Left kidney (tissue), 8 donors: Measurements from ENCODE around the gene HTRA1. TPM values are rescaled to one million over a fixed set of nuclear protein-coding genes. Genes with fewer than 3 reads are reported as not detected.

Experiments
- DNase-seq: peaks from one replicate; pipeline ENCODE4 v3.0.0-alpha.2; 2013
- long read RNA-seq, 8 donors: transcript quantifications; one replicate each; lab custom pipeline, GENCODE V29; 2026
- polyA plus RNA-seq: library from polyadenylated mRNA; unstranded; fragments of 120-200 nt; gene quantifications from one replicate; pipeline ENCODE4 v1.2.1, GENCODE V29; 2013; ENCODE audit not compliant: insufficient read length

Gene HTRA1
- 158 TPM for polyA plus RNA-seq
- long read RNA-seq, donor 1, transcript HTRA1-202 (6 exons, 1,214 nt): minor isoform, 6 of 99 reads
- long read RNA-seq, donor 1, transcript HTRA1-201 (9 exons, 2,120 nt): major isoform, 81 of 99 reads
- long read RNA-seq, donor 1, partial matches to known transcripts: 12 of 99 reads
- long read RNA-seq, donor 1, other reads (novel, unspliced or antisense): 0 of 99 reads
- long read RNA-seq, donor 2, transcript HTRA1-202 (6 exons, 1,214 nt): minor isoform, 5 of 63 reads
- long read RNA-seq, donor 2, transcript HTRA1-201 (9 exons, 2,120 nt): major isoform, 58 of 63 reads
- long read RNA-seq, donor 2, partial matches to known transcripts: 0 of 63 reads
- long read RNA-seq, donor 2, other reads (novel, unspliced or antisense): 0 of 63 reads
- long read RNA-seq, donor 3, transcript HTRA1-202 (6 exons, 1,214 nt): minor isoform, 6 of 35 reads
- long read RNA-seq, donor 3, transcript HTRA1-201 (9 exons, 2,120 nt): major isoform, 29 of 35 reads
- long read RNA-seq, donor 3, partial matches to known transcripts: 0 of 35 reads
- long read RNA-seq, donor 3, other reads (novel, unspliced or antisense): 0 of 35 reads
- long read RNA-seq, donor 4, partial matches to known transcripts: 8 of 9 reads
- long read RNA-seq, donor 4, other reads (novel, unspliced or antisense): 0 of 9 reads
- long read RNA-seq, donor 5, transcript HTRA1-202 (6 exons, 1,214 nt): minor isoform, 8 of 114 reads
- long read RNA-seq, donor 5, transcript HTRA1-201 (9 exons, 2,120 nt): major isoform, 106 of 114 reads
- long read RNA-seq, donor 5, partial matches to known transcripts: 0 of 114 reads
- long read RNA-seq, donor 5, other reads (novel, unspliced or antisense): 0 of 114 reads
- long read RNA-seq, donor 6, transcript HTRA1-202 (6 exons, 1,214 nt): minor isoform, 6 of 59 reads
- long read RNA-seq, donor 6, transcript HTRA1-201 (9 exons, 2,120 nt): major isoform, 53 of 59 reads
- long read RNA-seq, donor 6, partial matches to known transcripts: 0 of 59 reads
- long read RNA-seq, donor 6, other reads (novel, unspliced or antisense): 0 of 59 reads
- long read RNA-seq, donor 7, transcript HTRA1-201 (9 exons, 2,120 nt): major isoform, 81 of 136 reads
- long read RNA-seq, donor 7, transcript HTRA1-202 (6 exons, 1,214 nt): minor isoform, 8 of 136 reads
- long read RNA-seq, donor 7, partial matches to known transcripts: 47 of 136 reads
- long read RNA-seq, donor 7, other reads (novel, unspliced or antisense): 0 of 136 reads
- long read RNA-seq, donor 8, transcript HTRA1-201 (9 exons, 2,120 nt): major isoform, 28 of 42 reads
- long read RNA-seq, donor 8, partial matches to known transcripts: 12 of 42 reads
- long read RNA-seq, donor 8, other reads (novel, unspliced or antisense): 0 of 42 reads

DNA sequence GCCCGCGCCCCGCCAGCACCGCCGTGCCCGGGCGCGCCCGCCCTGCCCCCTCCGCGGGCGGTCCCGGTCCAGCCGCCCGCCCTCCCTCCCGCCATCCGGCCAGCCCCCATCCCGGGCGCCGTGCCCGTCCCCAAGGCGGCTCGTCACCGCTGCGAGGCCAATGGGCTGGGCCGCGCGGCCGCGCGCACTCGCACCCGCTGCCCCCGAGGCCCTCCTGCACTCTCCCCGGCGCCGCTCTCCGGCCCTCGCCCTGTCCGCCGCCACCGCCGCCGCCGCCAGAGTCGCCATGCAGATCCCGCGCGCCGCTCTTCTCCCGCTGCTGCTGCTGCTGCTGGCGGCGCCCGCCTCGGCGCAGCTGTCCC is at the start of gene HTRA1:
TSS of gene HTRA1 (plus strand) at position 187 of the 362 bp plus-strand sequence. CDS start at position 287, 100 bp downstream.
- DNase-seq: no peak

DNA sequence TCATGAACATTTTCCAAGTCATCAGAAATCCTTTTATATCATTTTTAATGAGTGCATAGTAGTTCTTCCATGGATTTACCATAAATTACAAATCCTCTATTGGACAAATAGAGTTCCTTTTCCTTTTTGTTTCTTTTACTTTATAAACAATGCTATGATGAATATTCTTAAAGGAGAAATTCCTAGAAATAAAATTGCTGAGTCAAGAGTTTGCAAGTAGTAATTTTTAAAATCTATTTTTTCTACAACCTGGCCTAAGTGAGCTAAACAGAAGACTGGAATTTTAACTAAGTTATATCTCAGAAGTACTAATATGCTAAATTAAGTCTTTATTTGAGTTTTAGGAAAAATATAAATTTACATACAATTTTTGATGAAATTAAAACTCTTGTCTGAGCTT is 48.0 kb upstream of the HTRA1 start:
- DNase-seq: no peak

GRCh38 chr10:122417667-122418066 is 43.7 kb upstream of the HTRA1 start:
- no peak for DNase-seq

- DNase-seq: no peak
Observed at GRCh38 chr10:122419016-122419415, 42.3 kb upstream of the HTRA1 start.

- no peak for DNase-seq
Observed at GRCh38 chr10:122419876-122420623, 41.3 kb upstream of the HTRA1 start.

DNA sequence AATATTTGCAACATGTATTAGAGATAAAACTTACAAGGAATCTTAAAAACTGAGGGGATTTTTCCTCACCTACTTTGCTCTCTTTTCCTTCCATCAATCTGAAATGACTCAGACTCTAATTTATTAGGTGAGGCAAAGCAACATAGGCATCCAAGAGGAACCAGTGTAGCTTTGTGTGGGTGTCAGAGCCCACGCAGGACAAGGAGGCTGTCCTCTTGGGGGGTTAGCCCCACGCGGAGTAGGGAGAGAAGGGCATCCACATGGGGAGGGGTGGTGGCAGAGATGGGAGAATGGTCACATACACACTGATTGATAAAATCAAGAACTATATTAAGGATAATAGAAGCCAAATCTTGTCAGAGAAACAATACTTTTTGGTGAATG is 40.7 kb upstream of the HTRA1 start:
- no peak for DNase-seq

DNA sequence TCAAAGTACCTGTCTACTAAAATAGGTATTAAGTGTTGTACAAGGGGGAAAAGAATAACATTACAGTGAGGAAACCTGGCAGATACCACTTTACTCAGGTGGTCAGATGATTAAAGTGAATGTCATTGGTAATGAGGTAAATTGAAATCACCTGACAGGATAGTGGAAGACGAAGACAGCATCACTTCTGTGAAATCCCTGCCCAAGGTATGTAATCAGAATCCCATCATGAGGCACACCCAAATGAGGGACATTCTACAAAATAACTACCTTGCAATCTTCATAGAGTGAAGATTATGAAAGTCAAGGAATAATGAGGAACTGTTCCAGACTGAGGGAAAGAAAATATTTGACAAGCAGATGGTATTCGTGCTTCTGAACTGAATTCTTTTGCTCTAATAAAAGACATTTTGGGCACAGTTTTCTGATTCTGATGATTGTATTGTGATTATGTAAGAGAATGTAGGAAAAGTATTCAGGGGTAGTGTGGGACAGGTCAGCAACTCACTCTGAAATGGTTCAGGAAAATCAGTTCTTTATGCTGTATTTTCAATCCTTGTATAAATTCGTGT is 40.2 kb upstream of the HTRA1 start:
- DNase-seq: no peak

- no peak for DNase-seq
Observed at GRCh38 chr10:122421742-122422141, 39.6 kb upstream of the HTRA1 start.

DNA sequence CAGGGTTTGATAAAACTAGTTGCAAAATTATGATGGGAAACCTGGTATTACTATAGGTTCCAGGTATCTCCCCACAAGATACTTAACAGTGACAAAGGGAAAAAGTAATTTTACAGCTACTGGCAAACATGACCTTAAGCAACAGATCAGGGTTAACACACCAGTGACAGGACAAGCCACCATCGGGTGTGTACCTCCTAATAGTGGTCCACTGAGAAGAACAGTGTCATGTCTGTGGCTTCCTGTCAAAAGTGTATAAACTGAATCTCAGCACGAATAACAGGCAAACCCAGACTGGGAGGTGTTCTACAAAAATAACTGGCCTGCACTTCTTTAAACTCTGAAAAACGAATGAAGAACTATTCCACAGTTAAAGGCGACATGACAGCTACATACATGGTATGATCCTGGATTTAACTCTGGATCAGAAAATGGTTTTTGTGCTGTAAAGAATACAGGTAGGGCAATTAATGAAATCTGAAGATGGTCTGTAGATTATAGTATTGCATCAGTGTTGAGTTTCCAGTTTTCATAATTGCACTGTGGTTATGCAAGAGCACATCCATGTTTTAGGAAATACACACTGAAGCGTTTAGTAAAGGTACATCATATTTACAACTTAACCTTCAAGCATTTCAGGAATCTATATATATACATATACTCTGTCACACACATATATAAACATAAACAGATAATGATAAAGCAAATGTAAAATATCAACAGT is 38.9 kb upstream of the HTRA1 start:
- no peak for DNase-seq

DNA sequence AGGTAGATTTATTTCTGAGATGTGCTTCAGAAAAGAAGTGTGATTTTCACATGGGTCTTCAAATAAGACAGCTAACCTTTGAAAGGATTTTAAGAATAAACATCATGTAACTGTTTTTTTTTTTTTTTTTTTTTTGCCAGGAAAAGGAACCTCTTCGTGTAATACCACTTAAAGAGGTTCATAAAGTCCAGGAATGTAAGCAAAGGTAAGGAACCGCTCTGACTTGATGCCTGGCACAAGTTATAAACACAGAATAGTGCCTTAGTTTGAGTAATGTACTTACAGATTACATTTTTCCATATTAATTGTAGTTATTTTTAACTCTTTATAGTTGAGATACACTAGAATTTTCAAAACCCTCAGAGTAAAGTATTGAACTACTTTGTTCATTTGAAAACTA is 37.3 kb upstream of the HTRA1 start:
- no peak for DNase-seq

GRCh38 chr10:122426829-122427228 is 34.5 kb upstream of the HTRA1 start:
- no peak for DNase-seq

DNA sequence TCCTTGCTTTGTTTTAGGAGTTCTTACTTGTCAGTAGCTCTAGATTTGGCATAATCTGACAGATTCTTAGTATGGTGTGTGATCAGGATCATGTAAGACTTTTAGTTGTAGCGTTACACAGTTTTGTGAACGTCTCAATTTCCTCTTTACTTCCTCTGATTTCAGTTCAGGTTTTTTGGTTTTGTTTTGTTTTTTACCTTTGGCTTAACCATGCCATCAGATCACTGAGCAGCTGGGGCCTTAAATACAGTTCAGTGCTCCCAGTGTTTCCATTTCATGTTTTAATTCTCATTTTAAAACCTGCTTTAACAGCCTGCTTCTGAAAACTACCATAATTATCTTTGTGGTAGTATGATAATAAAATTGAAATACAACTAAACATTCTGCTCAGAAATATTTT is 34.1 kb upstream of the HTRA1 start:
- DNase-seq: no peak

DNA sequence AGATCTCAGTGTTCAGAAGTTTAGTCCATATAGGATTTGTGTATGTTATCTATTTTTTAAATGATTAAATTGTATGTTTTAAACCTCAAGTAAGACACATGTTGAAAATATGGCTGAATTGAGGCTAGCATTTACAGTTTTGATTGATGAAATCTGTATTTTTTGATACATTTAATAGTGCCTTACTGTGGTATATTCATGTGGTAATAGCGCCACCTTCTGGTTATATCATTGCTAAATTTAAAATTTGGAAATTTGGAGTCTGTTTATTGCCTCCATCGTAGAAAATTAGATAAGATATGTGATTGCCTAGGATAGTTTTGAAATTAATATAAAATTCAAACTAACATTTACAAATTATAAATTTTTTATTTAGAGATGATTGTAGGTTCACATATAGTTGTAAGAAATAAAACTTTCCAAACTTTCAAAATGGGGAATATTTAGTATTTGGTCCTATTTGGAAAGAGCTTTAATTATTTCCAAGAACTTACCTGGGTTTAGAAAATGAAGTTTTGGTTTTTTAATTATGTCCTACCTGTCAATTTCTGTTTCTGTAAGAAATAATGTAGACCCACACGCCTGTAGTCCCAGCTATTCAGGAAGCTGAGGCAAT is 26.0 kb upstream of the HTRA1 start:
- peak; percentile 26 for DNase-seq

GRCh38 chr10:122441961-122442360 is 19.4 kb upstream of the HTRA1 start:
- no peak for DNase-seq

- DNase-seq: no peak
Observed at GRCh38 chr10:122445469-122445868, 15.9 kb upstream of the HTRA1 start.

- DNase-seq: no peak
Observed at GRCh38 chr10:122445904-122446303, 15.4 kb upstream of the HTRA1 start.

GRCh38 chr10:122446668-122447423 is 14.5 kb upstream of the HTRA1 start:
- DNase-seq: no peak

DNA sequence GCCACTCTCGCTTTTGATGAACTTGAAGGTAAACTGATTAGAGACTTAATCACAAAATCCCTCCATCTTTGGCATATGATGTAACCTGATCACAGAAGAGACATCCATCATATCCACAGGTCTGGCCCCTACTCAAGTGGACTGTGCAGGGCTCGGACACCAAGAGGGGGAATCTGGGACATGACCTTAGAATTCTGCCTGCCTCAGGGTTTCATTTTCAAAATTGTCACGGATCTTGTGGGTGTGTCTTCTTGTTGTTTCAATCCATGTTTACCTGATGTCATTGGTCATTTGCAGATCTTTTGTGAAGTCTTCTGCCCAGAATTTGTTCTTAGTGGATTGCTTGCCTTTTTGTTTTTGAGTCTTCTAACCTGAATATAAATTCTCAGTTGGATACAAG is 12.8 kb upstream of the HTRA1 start:
- DNase-seq: no peak

DNA sequence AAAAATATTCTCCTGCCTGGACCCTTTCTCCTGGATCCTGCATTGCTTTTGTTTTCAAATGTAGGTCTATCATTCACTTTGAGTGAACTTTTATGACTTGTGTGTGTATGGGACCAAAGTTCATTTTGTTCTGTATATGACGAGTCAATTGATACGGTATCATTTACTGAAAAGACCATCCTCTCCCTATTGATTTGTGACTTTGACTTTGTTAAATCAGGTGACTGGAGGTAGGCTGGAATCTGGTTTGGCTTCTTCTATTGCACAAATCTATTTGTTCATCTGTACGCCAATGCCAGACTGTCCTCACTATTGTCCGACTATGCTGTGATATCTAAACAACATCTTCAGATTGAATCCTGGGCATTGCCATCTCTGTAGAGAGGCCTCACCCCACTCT is 12.2 kb upstream of the HTRA1 start:
- no peak for DNase-seq
